NCI-H82 (cell line): ENCODE results near the gene SHFL.

Experiments used
- DNase-seq: peaks from one replicate; lab custom pipeline; 2025; lab: John Stamatoyannopoulos, UW

The SHFL gene

DNA sequence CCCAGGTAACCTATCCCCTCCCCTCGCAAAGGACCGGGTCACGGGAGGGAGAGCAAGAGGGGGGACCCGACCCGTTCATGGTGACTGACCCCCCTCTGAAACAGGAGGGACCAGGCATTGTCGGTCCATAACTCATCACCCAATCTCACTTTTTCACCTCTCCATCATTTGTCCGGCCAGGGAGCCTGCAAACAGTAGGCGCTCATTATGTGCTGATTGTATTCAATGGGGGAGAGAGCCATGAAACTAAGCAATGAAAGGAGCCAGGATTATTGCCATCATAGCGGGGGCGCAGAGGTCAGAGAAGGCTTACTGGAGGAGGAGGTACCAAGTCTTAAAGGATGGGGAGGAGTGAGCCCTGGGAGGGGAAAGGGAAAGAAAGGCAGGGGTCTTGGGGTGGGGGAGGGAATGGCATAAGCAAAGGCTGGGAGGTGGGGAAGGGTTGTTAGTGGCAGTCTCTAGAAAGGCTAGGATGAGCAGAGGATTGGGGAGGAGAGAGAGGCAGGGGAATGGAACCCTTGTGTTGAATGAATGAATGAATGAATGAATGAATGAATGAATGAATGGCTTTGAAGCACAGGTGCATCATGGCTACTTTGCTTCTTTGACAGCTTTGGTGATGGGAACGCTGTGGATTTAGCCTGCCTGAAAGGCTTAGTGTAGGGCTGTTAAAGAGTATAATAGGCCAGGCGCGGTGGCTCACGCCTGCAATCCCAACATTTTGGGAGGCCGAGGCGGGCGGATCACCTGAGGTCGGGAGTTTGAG lies 1.4 kb downstream of the SHFL start:
- no peak for DNase-seq

- no peak for DNase-seq
Measured at GRCh38 chr19:10088949-10089554, 2.9 kb downstream of the SHFL start.

DNA sequence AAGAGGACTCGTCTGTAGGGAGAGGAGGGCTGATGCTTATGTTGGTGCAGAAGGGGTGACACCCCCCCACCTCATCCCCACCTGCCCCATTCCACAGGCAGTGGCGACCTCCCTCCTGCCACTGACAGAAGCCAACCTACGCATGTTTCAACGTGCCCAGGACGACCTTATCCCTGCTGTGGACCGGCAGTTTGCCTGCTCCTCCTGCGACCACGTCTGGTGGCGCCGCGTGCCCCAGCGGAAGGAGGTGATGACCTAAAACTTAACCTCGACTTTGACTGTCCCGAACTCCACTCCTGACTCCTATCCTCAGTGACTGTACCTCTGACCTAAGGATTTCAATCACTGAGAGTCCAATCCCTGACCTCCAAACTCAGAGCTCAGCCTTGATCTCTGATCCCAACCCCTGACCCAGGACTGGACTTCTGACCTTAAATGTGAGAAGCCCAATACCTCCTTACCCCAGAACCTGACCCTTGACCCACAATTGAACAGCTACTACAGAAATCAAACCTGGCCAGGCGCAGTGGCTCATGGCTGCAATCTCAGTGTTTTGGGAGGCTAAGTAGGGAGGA lies 3.8 kb downstream of the SHFL start:
- DNase-seq: no peak

GRCh38 chr19:10091370-10091687 lies 5.2 kb downstream of the SHFL start:
- DNase-seq: no peak

GRCh38 chr19:10091895-10092641 lies 6.0 kb downstream of the SHFL start:
- no peak for DNase-seq

- DNase-seq: no peak
Measured at GRCh38 chr19:10092648-10093294, 6.7 kb downstream of the SHFL start.

- DNase-seq: no peak
Measured at GRCh38 chr19:10093295-10094186, 7.4 kb downstream of the SHFL start.

- no peak for DNase-seq
Measured at GRCh38 chr19:10095622-10095947, 9.5 kb downstream of the SHFL start.

DNA sequence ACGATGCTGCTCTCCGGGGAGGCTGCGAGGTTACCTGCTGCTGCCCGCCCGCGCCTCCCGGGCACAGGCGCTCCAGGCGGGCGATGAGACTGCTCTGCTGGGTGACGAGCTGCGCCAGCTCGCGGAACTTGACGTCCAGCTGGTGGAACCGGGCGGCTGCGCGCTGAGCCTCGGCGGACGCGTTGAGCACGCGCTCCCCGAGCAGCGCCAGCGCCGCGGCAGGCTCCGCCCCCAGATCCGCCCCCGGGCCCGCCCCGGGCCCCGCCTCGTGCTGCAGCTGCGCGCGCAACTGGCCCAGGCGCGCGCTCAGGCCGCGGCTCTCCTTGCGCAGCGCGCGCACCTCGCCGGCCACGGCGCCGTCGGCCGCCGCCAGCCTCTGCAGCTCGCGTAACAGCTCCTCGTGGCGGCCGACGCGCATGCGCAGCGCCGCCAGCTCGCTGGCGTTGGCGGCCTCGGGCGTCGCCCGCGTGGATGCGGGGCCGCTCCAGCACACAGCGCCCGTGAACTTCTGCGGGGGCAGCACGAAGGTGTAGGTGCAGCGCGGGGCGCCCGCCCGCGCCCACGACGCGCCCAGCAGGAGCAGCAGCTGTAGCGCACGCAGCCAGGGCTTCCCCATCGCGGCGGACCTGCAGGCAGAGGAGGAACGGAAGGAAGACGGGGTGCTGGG lies 10.0 kb downstream of the SHFL start:
- peak; percentile 90 for DNase-seq

DNA sequence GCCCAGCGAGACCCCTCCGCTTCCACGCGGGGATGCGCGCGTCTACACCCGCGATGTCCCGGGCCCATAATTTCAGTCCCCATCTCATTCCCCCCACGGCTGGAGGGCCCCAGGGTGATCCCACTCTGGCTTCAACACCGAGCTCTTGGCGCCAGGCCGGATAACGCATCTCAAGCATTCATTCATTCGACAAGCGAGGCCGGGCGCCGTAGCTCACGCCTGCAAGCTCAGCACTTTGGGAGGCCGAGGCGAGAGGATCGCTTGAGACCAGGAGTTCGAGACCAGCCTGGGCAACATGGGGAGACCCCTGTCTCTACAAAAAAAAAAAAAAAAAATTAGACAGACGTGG lies 10.5 kb downstream of the SHFL start:
- DNase-seq: no peak

DNA sequence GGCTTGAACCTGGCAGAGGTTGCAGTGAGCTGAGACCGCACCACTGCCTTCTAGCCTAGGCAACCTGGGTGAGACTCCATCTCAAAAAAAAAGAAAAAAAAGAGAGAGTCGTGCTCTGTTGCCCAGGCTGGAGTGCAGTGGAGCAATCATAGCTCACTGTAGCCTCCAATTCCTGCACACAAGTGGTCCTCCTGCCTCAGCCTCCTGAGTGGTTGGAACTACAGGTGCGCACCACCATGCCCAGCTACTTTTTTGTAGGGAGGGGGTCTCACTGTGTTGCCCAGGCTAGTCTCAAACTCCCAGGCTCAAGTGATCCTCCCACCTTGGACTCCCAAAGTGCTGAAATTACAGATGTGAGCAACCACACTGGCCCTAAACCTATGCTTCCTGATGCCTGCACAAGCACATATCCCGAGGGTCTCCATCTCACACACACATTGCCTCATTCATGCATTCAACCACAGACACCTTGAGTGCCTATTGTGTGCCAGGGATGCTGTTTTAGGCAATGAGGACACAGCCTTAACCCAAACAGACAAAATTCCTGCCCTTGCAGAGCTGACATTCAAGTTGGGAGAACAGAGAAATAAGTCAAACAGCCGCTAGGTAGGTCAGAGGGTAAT lies 14.2 kb downstream of the SHFL start:
- no peak for DNase-seq

GRCh38 chr19:10102787-10103236 lies 16.7 kb downstream of the SHFL start:
- DNase-seq: no peak

DNA sequence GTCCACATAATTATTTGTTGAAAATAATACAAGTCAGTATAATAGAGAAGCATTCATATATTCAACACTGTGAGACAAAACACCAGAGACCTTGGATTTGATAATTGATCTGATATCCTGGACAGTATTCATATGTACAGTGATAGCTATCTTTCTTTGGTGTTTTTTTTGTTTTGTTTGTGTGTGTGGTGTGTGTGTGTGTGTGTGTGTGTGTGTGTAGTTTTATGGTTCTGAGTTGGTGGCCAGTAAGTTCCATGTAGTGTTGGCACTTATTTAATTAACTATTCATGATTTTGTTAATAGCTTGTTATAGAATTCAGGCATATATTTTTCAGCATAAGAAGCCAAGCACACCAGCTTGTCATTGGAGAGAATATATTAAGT lies 18.0 kb downstream of the SHFL start:
- DNase-seq: no peak

DNA sequence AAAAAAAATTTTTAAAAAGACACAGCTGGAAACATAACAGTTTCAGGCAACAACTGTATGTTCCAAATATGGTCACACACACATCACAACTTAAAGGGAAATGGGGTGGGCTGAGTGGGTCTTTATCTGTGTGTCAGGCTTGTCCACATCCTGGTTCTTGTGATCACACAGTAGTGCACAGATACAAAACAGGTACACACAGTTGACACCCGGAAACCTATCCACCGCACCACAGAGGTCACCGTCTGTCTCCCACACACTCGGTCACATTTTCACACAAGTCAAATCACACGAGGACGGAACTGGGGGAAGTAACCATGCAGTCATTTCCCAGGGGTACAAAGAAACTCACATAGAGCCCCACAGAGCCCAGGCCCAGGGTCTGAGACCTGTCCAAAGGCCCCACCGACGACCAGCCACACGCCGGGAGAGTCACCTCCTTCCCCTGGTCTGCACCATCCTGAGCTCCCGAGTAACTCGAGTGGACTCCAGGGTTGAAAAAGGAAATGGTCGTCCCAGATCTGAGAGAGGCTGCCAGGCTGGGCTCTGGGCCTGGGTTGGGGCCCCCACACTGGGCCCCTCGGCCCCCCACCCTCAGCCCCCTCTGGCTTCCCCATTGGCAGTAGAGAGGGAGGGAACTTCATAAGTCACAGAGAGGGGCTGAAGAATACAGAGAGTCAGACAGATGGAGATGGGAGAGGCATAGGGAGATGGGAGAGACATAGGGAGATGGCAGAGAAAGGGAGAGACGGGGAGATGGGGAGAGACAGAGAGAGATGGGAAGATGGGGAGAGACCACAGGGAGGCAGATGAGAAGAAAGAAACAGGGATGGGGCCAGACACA lies 18.8 kb downstream of the SHFL start:
- DNase-seq: no peak

GRCh38 chr19:10105509-10106099 lies 19.5 kb downstream of the SHFL start:
- DNase-seq: no peak

DNA sequence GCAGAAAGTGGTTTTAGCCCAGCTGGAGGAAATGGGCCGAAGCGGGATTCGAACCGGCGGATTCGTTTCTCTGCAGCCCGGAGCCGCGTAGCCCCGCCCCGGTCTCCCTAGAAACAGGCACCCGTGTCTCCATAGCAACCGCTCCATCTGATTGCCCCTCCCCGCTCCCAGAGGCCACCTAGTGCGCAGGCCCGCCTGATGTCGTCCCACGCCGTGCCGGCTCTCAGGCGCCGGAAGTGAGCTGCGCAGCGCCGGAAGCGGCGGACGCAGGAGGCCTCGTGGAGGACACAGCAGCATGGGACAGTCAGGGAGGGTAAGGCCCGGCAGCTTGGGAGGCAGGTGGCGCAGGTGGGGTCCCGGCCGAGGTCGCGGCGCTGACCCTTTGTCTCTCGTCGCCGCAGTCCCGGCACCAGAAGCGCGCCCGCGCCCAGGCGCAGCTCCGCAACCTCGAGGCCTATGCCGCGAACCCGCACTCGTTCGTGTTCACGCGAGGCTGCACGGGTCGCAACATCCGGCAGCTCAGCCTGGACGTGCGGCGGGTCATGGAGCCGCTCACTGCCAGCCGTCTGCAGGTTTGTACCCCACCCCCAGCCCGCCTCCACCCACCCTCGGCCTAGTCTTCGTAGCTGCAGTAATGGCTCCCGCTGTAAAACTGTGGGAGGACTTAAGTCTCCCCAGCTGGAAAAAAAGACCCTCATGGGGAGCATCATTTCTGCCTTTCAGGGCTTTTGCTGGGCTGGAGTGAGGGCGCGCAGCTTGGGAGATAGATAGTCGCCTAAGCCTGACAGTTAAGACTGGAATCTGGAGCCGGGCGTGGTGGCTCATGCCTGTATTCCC lies 20.2 kb downstream of the SHFL start, which contains the start of gene PPAN:
Gene PPAN, plus strand, starts transcription at position 263 of the 837 bp plus-strand sequence. Its CDS starts 33 bp downstream, at position 296.
- DNase-seq: peak; percentile 99

- no peak for DNase-seq
Measured at GRCh38 chr19:10107254-10107653, 21.1 kb downstream of the SHFL start.

GRCh38 chr19:10107817-10108367 lies 21.8 kb downstream of the SHFL start:
- DNase-seq: no peak
